Subcutaneous abdominal adipose tissue (tissue), 5 donors: ENCODE results near the gene PER2.

Experiments
- H3K27ac ChIP-seq: one replicate; pipeline ENCODE4 v1.7.0; 2013; ENCODE audit warnings: low read depth, mild to moderate bottlenecking, inconsistent platforms, low read length, moderate library complexity
- H3K27me3 ChIP-seq, 5 donors: one replicate each; pipeline ENCODE4 v1.7.0; 2013; ENCODE audit warnings: low read length in 5 of 5, inconsistent platforms in 1 of 5; ENCODE audit not compliant: control insufficient read depth in 5 of 5, insufficient read depth in 4 of 5
- H3K36me3 ChIP-seq, 5 donors: one replicate each; pipeline ENCODE4 v1.7.0; 2013; ENCODE audit warnings: low read length in 5 of 5; ENCODE audit not compliant: control insufficient read depth in 5 of 5, insufficient read depth in 5 of 5
- H3K4me1 ChIP-seq, 5 donors: one replicate each; pipeline ENCODE4 v1.7.0; 2013; ENCODE audit warnings: low read length in 5 of 5, mild to moderate bottlenecking in 3 of 5, moderate library complexity in 1 of 5; ENCODE audit not compliant: control insufficient read depth in 5 of 5, insufficient read depth in 5 of 5
- H3K4me3 ChIP-seq, 5 donors: one replicate each; pipeline ENCODE4 v1.7.0; 2013; ENCODE audit warnings: low read length in 5 of 5, low read depth in 1 of 5
- H3K9ac ChIP-seq, 5 donors: one replicate each; pipeline ENCODE4 v1.7.0; 2013; ENCODE audit warnings: low read length in 5 of 5, mild to moderate bottlenecking in 4 of 5, moderate library complexity in 3 of 5
- H3K9me3 ChIP-seq, 5 donors: one replicate each; pipeline ENCODE4 v1.7.0; 2013; ENCODE audit warnings: low read length in 5 of 5; ENCODE audit not compliant: control insufficient read depth in 5 of 5
- donor health status: healthy.
- donor health status: healthy.
- donor health status: healthy.
- donor health status: healthy.
- donor health status: healthy.

The PER2 gene

DNA sequence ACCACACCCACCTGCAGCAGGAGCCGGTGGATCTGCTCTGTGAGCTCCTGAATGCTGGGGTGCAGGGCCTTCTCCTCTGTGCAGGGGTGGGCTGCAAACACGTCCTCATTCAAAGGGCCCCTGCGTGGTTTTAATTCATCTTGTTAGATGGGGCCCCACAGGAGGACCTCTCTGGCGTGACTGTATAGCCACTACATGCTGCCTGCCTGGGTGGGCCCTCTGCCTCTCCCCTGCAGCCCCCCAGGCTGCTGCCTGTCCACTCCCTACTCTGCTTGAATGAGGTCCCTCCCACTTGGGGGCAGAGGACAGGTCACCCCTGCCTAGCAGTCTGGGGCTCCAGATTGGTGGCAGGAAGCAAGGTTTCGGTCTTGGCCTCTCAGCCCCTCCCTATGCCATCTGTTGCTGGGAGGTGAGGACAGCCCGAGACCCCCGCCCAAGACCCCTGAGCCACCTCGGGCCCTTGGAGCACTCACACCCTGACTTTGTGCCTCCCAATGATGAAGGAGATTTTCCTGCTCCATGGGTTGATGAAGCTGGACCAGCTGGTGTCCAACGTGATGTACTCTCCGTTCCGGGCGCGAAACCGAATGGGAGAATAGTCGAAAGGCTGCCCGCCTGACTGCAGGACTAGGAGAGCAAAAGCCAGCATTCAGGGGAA lies 26.6 kb downstream of the PER2 start:
- Histone ChIP-seq H3K4me3 (no peak overlapping the region), H3K9me3 (no peaks in the 10 kb centered on the region), H3K27me3 (no peaks in the 10 kb centered on the region), H3K4me1 (peaks cover 5 to 46% (median 24%) of the 10 kb centered on the region in 5 donors), H3K36me3 (peaks cover 2 to 70% (median 57%) of the 10 kb centered on the region in 5 donors), H3K9ac (no peak overlapping the region), H3K27ac (no peak overlapping the region)

- Histone ChIP-seq H3K4me1 (peaks cover 5 to 46% (median 24%) of the 10 kb centered on the region in 5 donors), H3K27me3 (no peaks in the 10 kb centered on the region), H3K27ac (no peak overlapping the region), H3K36me3 (peaks cover 2 to 79% (median 66%) of the 10 kb centered on the region in 5 donors), H3K9me3 (no peaks in the 10 kb centered on the region), H3K9ac (no peak overlapping the region), H3K4me3 (no peak overlapping the region)
These were observed 27.5 kb downstream of the PER2 start for GRCh38 chr2:238260883-238261282.

DNA sequence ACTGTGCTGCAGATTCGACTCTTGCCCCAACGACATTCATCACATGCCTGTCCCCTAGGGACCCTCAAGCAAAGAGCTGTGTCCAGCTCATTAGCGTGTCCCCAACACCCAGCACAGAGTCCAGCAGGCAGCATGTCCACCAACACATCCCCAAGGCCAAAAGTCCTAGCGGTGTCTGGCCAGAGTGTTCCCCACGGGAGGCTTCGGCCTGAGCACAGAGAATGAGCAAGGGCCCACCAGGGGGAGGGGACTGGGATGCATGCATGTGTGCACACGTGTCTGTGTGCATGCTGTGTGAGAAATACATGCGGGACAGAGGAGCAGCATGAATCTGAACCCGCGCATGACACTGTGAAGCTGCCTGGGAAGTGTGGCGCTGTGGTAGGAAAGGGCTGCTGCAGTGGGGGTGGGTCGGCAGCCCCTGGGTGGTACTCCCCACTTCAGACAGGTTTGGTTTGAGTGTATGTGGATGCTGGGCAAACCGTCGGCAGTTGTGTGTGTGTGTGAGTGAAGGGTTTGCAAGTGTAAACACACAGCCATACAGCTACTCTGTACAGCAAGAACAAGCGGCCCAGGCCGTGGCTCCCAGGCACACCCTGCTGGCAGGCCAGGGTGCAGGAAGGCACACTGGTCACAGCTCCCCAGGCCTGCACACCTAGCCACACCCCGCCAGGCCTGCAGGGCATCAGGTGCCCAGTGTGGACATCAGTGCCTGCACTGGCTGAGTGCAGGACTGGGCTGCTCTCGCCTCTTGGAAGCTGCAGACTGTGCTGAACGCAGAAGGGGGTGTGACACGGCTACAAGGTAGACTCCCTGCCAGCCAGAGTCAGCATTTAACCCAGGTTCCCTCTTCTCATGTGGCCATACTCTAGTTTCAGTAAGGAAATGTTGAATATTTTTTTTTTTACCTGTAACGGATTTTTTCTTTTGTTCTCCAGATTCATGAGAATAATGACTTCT lies 29.1 kb downstream of the PER2 start:
- Histone ChIP-seq H3K9ac (no peak overlapping the region), H3K27me3 (no peaks in the 10 kb centered on the region), H3K4me1 (peaks cover 5 to 38% (median 20%) of the 10 kb centered on the region in 5 donors), H3K27ac (no peak overlapping the region), H3K36me3 (peaks cover 3 to 81% (median 72%) of the 10 kb centered on the region in 5 donors), H3K9me3 (no peaks in the 10 kb centered on the region), H3K4me3 (no peak overlapping the region)

DNA sequence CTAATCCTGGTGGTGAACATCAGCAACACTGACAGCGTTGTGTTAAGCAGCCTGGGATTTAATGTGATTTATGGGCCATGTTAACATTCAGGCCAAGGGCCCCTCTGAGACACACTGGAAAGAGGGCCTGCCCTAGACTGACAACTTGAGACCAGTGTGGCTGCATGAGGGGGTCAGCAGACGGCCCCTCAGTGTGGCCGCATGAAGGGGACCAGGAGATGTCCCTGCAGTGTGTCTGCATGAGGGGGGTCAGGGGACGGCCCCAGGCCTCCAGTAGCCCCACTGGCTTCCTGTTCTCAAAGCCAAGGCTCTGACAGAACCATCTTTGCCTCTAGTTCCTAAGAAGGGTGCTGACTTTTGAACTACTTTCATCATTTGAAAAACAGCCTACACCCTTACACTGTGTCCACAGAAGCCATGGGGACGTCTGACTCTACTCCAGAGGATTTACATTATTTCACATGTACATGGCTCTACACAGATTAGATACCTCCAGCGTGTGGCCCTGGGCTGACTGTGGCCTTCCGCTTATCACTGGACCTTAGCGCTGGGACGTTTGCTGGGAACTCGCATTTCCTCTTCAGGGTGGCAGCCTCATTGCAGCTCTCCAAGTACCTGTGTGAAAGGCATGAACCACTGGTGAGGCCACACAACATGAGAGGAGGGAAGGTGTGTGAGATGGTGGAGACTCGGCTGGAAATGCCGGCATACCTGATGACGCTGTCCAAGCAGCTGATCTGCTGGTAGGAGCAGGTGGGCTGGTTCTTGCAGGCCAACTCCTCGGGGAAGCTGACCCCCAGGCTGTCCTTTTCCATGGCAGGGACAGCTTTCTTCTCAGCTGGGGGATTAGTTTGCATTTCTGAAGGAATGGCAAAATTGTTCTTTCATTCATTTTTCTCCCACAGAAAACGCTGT lies 30.4 kb downstream of the PER2 start:
- Histone ChIP-seq H3K27me3 (no peaks in the 10 kb centered on the region), H3K27ac (no peak overlapping the region), H3K9ac (no peak overlapping the region), H3K36me3 (peaks cover 6 to 90% (median 83%) of the 10 kb centered on the region in 5 donors), H3K4me1 (peaks cover under 1 to 25% (median 9%) of the 10 kb centered on the region in 5 donors), H3K4me3 (no peak overlapping the region), H3K9me3 (no peaks in the 10 kb centered on the region)

- H3K27me3 ChIP-seq = no peaks in the 10 kb centered on the region
- H3K36me3 ChIP-seq = peaks cover 6 to 90% (median 84%) of the 10 kb centered on the region in 5 donors
- no peak overlapping the region for H3K9ac ChIP-seq
These were observed 31.8 kb downstream of the PER2 start for GRCh38 chr2:238256594-238257104.

DNA sequence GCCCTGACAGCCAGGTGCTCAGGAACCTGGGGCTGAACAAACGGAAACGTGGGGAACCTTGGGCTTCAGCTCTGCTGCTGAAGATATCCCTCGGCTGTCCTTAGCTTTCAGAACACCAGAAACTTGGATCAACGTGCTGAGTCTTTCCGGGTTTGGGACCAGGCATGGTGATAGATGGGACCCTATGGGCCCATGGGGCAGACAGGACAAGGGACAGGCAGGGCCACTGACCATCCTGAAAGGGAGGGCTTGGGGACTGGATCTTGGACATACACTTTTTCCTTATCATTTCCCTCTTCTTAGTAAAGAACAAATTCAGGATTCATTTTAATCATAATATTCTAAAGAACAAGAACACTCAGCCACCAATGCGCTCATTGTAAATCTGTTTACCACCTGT lies 32.3 kb downstream of the PER2 start:
- Histone ChIP-seq H3K9ac (no peak overlapping the region), H3K4me3 (no peak overlapping the region), H3K36me3 (peaks cover 6 to 90% (median 85%) of the 10 kb centered on the region in 5 donors), H3K9me3 (no peaks in the 10 kb centered on the region), H3K27ac (no peak overlapping the region), H3K4me1 (peaks cover 0 to 12% (median 3%) of the 10 kb centered on the region in 5 donors), H3K27me3 (no peaks in the 10 kb centered on the region)

More at GRCh38 chr2:238256594-238257104, 31.8 kb downstream of the PER2 start:
- H3K27ac ChIP-seq = no peak overlapping the region
- peaks cover 0 to 13% (median 3%) of the 10 kb centered on the region in 5 donors for H3K4me1 ChIP-seq
- no peaks in the 10 kb centered on the region for H3K9me3 ChIP-seq
- H3K4me3 ChIP-seq = no peak overlapping the region

GRCh38 chr2:238255636-238256035 lies 32.8 kb downstream of the PER2 start:
- Histone ChIP-seq H3K4me3 (no peak overlapping the region), H3K27me3 (no peaks in the 10 kb centered on the region), H3K9me3 (no peaks in the 10 kb centered on the region), H3K4me1 (peaks cover 0 to 8% (median 3%) of the 10 kb centered on the region in 5 donors), H3K27ac (no peak overlapping the region), H3K9ac (no peak overlapping the region), H3K36me3 (peaks cover 6 to 90% (median 86%) of the 10 kb centered on the region in 5 donors)

DNA sequence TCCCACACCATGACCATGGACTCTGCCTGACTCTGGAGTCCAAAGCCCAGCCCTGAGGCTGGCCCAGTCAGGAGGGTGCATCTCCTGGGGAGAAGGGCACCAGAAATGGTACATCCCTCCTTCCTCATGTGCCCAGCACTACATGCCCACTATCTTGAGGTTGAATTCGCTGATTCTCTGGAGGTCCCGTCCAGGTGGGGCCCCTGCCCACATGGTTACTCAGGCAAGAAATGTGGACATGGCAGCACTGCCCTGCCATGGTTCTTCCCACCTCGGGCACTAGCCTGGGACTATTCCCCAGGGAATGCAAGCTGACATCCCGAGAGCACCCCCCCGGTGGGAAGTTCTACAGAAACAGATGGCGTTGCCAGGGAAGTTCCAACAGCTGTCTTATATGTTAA lies 33.3 kb downstream of the PER2 start:
- H3K27me3 ChIP-seq = no peaks in the 10 kb centered on the region
- peaks cover 6 to 94% (median 90%) of the 10 kb centered on the region in 5 donors for H3K36me3 ChIP-seq
- no peak overlapping the region for H3K4me3 ChIP-seq
- no peak overlapping the region for H3K27ac ChIP-seq
- no peaks in the 10 kb centered on the region for H3K9me3 ChIP-seq
- peaks cover 0 to 4% (median 3%) of the 10 kb centered on the region in 5 donors for H3K4me1 ChIP-seq
- no peak overlapping the region for H3K9ac ChIP-seq

DNA sequence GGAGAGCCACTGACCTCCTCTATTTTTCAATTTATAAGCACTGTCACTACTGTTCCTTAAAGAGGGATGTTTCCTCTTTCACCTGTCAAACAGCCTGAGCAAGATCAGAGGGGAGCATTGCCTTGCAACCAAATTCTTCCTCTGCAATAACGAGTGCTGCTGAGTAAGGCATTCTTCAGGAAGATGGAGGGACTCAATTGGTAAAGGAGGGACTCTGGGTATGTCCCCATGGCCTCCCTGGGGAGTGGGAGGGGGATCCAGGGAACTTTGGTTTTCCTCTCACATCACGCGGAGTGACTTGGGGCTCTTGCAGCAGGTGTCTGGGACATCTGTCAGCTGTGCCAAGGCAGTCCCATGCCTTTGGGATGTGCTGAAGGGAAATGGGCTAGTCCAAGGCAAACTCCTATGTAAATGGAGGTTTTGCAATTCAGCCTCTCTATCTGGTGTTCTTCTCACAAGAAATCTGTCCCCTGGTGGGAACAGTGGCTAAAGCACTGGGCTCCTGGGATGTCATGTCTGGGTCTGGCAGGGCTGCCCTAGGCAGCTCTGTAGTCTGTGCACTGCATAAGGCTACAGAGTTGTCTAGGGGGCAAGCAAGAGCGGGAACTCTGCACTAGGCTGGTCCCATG lies 34.2 kb downstream of the PER2 start:
- Histone ChIP-seq H3K36me3 (peaks cover 6 to 97% (median 91%) of the 10 kb centered on the region in 5 donors), H3K27ac (no peak overlapping the region)

More for the DNA sequence above, 34.2 kb downstream of the PER2 start:
- peaks cover 0 to 4% (median 3%) of the 10 kb centered on the region in 5 donors for H3K4me1 ChIP-seq
- H3K9ac ChIP-seq = no peak overlapping the region
- no peaks in the 10 kb centered on the region for H3K9me3 ChIP-seq
- no peaks in the 10 kb centered on the region for H3K27me3 ChIP-seq
- no peak overlapping the region for H3K4me3 ChIP-seq
